CD8-positive, alpha-beta memory T cell (primary cell): ENCODE results near the gene SMIM26. TPM values are rescaled to one million over a fixed set of nuclear protein-coding genes. Genes with fewer than 3 reads are reported as not detected.

ENCODE experiments used
- CTCF ChIA-PET: fragments of 350-600 bp; sonication (Branson Sonifier 250); formaldehyde crosslinking; loops from one replicate; lab custom pipeline; 2021; ENCODE audit warnings: antibody characterized with exemption; lab: Charles Lee
- POLR2A ChIA-PET: fragments of 350-600 bp; sonication (Branson Sonifier 250); formaldehyde crosslinking; loops from one replicate; lab custom pipeline; 2021; ENCODE audit warnings: antibody characterized with exemption; lab: Charles Lee
- DNase-seq, 5 donors: peaks; one replicate each; pipeline versions ENCODE4 v3.0.0 to v3.0.0-alpha.2; 2020 to 2022; ENCODE audit warnings: mixed read lengths in 1 of 5
- H3K27ac ChIP-seq: one replicate; pipeline ENCODE4 v1.7.0; 2013; ENCODE audit warnings: low read depth, mild to moderate bottlenecking, low read length, moderate library complexity
- H3K27me3 ChIP-seq: 2 replicates; pipeline ENCODE4 v1.7.0; 2013; ENCODE audit warnings: low read length, mild to moderate bottlenecking; ENCODE audit not compliant: insufficient read depth, poor library complexity, severe bottlenecking
- H3K36me3 ChIP-seq: 2 replicates; pipeline ENCODE4 v1.7.0; 2013; ENCODE audit warnings: mild to moderate bottlenecking, low read length, moderate library complexity; ENCODE audit not compliant: insufficient read depth
- H3K4me1 ChIP-seq: 2 replicates; pipeline ENCODE4 v1.7.0; 2013; ENCODE audit warnings: mild to moderate bottlenecking, low read length, moderate library complexity; ENCODE audit not compliant: insufficient read depth
- H3K4me3 ChIP-seq: 2 replicates; pipeline ENCODE4 v1.7.0; 2013; ENCODE audit warnings: mild to moderate bottlenecking, low read length
- H3K9me3 ChIP-seq: 2 replicates; pipeline ENCODE4 v1.7.0; 2013; ENCODE audit warnings: mild to moderate bottlenecking, low read length
- H3K27ac Mint-ChIP-seq, 8 donors: one replicate each; pipeline ENCODE4 v1.8.0; 2020 to 2021; ENCODE audit warnings: mixed read lengths in 8 of 8, mild to moderate bottlenecking in 6 of 8, inconsistent platforms in 3 of 8, moderate library complexity in 3 of 8
- H3K27me3 Mint-ChIP-seq, 2 donors: one replicate each; pipeline ENCODE4 v1.8.0; 2020 to 2021; ENCODE audit warnings: mixed read lengths in 2 of 2, mild to moderate bottlenecking in 1 of 2, moderate library complexity in 1 of 2
- H3K36me3 Mint-ChIP-seq, 3 donors: one replicate each; pipeline ENCODE4 v1.8.0; 2020 to 2021; ENCODE audit warnings: mixed read lengths in 3 of 3, inconsistent platforms in 1 of 3, mild to moderate bottlenecking in 1 of 3
- H3K4me1 Mint-ChIP-seq, 3 donors: one replicate each; pipeline ENCODE4 v1.8.0; 2020 to 2021; ENCODE audit warnings: mixed read lengths in 3 of 3, inconsistent platforms in 1 of 3, mild to moderate bottlenecking in 1 of 3
- H3K4me3 Mint-ChIP-seq, 7 donors: one replicate each; pipeline ENCODE4 v1.8.0; 2020 to 2021; ENCODE audit warnings: mixed read lengths in 7 of 7, mild to moderate bottlenecking in 6 of 7, moderate library complexity in 4 of 7, inconsistent platforms in 2 of 7
- H3K9me3 Mint-ChIP-seq, 5 donors: one replicate each; pipeline ENCODE4 v1.8.0; 2020 to 2022; ENCODE audit warnings: mixed read lengths in 5 of 5, mild to moderate bottlenecking in 3 of 5, moderate library complexity in 2 of 5, inconsistent platforms in 1 of 5
- polyA plus RNA-seq: library from polyadenylated mRNA; unstranded; fragments of 300-500 nt; fragmentation: Illumina TruSeq; gene quantifications from one replicate; pipeline ENCODE4 v1.2.3, GENCODE V29; 2021
- total RNA-seq, 2 experiments: library from RNA; stranded (reverse); gene quantifications; one replicate each; pipeline ENCODE4 v1.2.3, GENCODE V29; 2021

SMIM26 gene
- total and polyA plus RNA-seq, 3 experiments from 2014 or later = 45.2 to 187 (median 47.1) TPM

- H3K4me1 Mint-ChIP-seq = no peaks in the 10 kb centered on the region
- CTCF ChIA-PET = no interaction called here
- H3K27me3 ChIP-seq = no peaks in the 10 kb centered on the region
- no peak overlapping the region for H3K27ac ChIP-seq
- no peaks in the 10 kb centered on the region for H3K9me3 ChIP-seq
- POLR2A ChIA-PET = no interaction called here
- no peaks in the 10 kb centered on the region for H3K4me1 ChIP-seq
- H3K4me3 ChIP-seq = no peak overlapping the region
- H3K4me3 Mint-ChIP-seq = no peak overlapping the region
- H3K9me3 Mint-ChIP-seq = no peaks in the 10 kb centered on the region
- DNase-seq = no peak
- H3K36me3 ChIP-seq = peaks cover 49% of the 10 kb centered on the region
- H3K27ac Mint-ChIP-seq = peak overlapping the region in 2 of 8 donors; percentile 1 to 34
- H3K36me3 Mint-ChIP-seq = peaks cover 8 to 77% (median 21%) of the 10 kb centered on the region in 3 donors
- no peaks in the 10 kb centered on the region for H3K27me3 Mint-ChIP-seq
Measured at GRCh38 chr20:18548465-18548864, 18.8 kb upstream of the SMIM26 start.

- Histone ChIP-seq H3K4me1 (no peaks in the 10 kb centered on the region), H3K36me3 (peaks cover 34% of the 10 kb centered on the region), H3K27me3 (no peaks in the 10 kb centered on the region), H3K4me3 (no peak overlapping the region), H3K27ac (no peak overlapping the region), H3K9me3 (no peaks in the 10 kb centered on the region)
- no peak for DNase-seq
- no peak overlapping the region for H3K4me3 Mint-ChIP-seq
- CTCF ChIA-PET = no interaction called here
- H3K9me3 Mint-ChIP-seq = no peaks in the 10 kb centered on the region
- no peaks in the 10 kb centered on the region for H3K4me1 Mint-ChIP-seq
- POLR2A ChIA-PET = no interaction called here
- peaks cover 11 to 75% (median 19%) of the 10 kb centered on the region in 3 donors for H3K36me3 Mint-ChIP-seq
- peak overlapping the region in 1 of 8 donors; percentile 37 for H3K27ac Mint-ChIP-seq
- no peaks in the 10 kb centered on the region for H3K27me3 Mint-ChIP-seq
Measured at GRCh38 chr20:18553746-18554145, 13.5 kb upstream of the SMIM26 start.

- POLR2A ChIA-PET = no interaction called here
- H3K9me3 Mint-ChIP-seq = no peaks in the 10 kb centered on the region
Measured at GRCh38 chr20:18567739-18568091, 483 bp downstream of the SMIM26 start.

GRCh38 chr20:18571009-18571408, 3.8 kb downstream of the SMIM26 start:
- H3K4me3 ChIP-seq = no peak overlapping the region
- no peaks in the 10 kb centered on the region for H3K27me3 ChIP-seq
- H3K27ac ChIP-seq = no peak overlapping the region
- POLR2A ChIA-PET = no interaction called here
- H3K4me3 Mint-ChIP-seq = no peak overlapping the region
- peaks cover 15% of the 10 kb centered on the region for H3K4me1 ChIP-seq
- no peaks in the 10 kb centered on the region for H3K9me3 Mint-ChIP-seq
- CTCF ChIA-PET = no interaction called here
- no peak for DNase-seq
- no peaks in the 10 kb centered on the region for H3K9me3 ChIP-seq
- H3K36me3 Mint-ChIP-seq = peaks cover 0 to 36% (median 7%) of the 10 kb centered on the region in 3 donors
- H3K27ac Mint-ChIP-seq = peak overlapping the region in 5 of 8 donors; percentile 1 to 56 (median 32)
- peaks cover 6% of the 10 kb centered on the region for H3K36me3 ChIP-seq
- no peaks in the 10 kb centered on the region for H3K27me3 Mint-ChIP-seq
- peaks cover 17 to 25% (median 22%) of the 10 kb centered on the region in 3 donors for H3K4me1 Mint-ChIP-seq

More at GRCh38 chr20:18567739-18568091, 483 bp downstream of the SMIM26 start:
- peak overlapping the region; percentile 88 to 100 (median 99) for H3K27ac Mint-ChIP-seq
- H3K36me3 Mint-ChIP-seq = peaks cover 3 to 40% (median 11%) of the 10 kb centered on the region in 3 donors
- Histone ChIP-seq H3K27ac (peak overlapping the region; percentile 81), H3K27me3 (no peaks in the 10 kb centered on the region), H3K36me3 (peaks cover 6% of the 10 kb centered on the region), H3K9me3 (no peaks in the 10 kb centered on the region), H3K4me3 (peak overlapping the region; percentile 82), H3K4me1 (peaks cover 15% of the 10 kb centered on the region)
- peaks cover 17 to 25% (median 22%) of the 10 kb centered on the region in 3 donors for H3K4me1 Mint-ChIP-seq
- H3K4me3 Mint-ChIP-seq = peak overlapping the region; percentile 91 to 97 (median 96)
- DNase-seq = no peak
- no peaks in the 10 kb centered on the region for H3K27me3 Mint-ChIP-seq
- CTCF ChIA-PET = interaction anchor here (2.1 kb wide), 1 partner anchor 21 kb away, joined by 5 read pairs; no protein-coding TSS in a partner anchor

GRCh38 chr20:18571578-18571977, 4.3 kb downstream of the SMIM26 start:
- H3K4me1 ChIP-seq = peaks cover 11% of the 10 kb centered on the region
- CTCF ChIA-PET = no interaction called here
- H3K4me3 ChIP-seq = no peak overlapping the region
- peaks cover 0 to 36% (median 7%) of the 10 kb centered on the region in 3 donors for H3K36me3 Mint-ChIP-seq
- H3K4me1 Mint-ChIP-seq = peaks cover 15 to 22% (median 20%) of the 10 kb centered on the region in 3 donors
- H3K9me3 Mint-ChIP-seq = no peaks in the 10 kb centered on the region
- H3K27me3 ChIP-seq = no peaks in the 10 kb centered on the region
- POLR2A ChIA-PET = interaction anchor here (0.6 kb wide), 2 partner anchors 15 to 72 kb away, joined by 5 to 6 read pairs; no protein-coding TSS in a partner anchor
- DNase-seq = no peak
- peaks cover 6% of the 10 kb centered on the region for H3K36me3 ChIP-seq
- H3K27me3 Mint-ChIP-seq = no peaks in the 10 kb centered on the region
- no peak overlapping the region for H3K27ac ChIP-seq
- no peaks in the 10 kb centered on the region for H3K9me3 ChIP-seq
- peak overlapping the region in 3 of 8 donors; percentile 17 to 58 (median 26) for H3K27ac Mint-ChIP-seq
- H3K4me3 Mint-ChIP-seq = peak overlapping the region in 1 of 7 donors; percentile 24

GRCh38 chr20:18577942-18578341, 10.7 kb downstream of the SMIM26 start:
- peaks cover 3% of the 10 kb centered on the region for H3K27me3 ChIP-seq
- H3K36me3 Mint-ChIP-seq = no peaks in the 10 kb centered on the region

GRCh38 chr20:18578581-18578980, 11.3 kb downstream of the SMIM26 start:
- ChIA-PET CTCF (no interaction called here), POLR2A (no interaction called here)
- H3K9me3 Mint-ChIP-seq = no peaks in the 10 kb centered on the region
- Histone ChIP-seq H3K36me3 (no peaks in the 10 kb centered on the region), H3K9me3 (no peaks in the 10 kb centered on the region), H3K27me3 (peaks cover 3% of the 10 kb centered on the region), H3K27ac (no peak overlapping the region), H3K4me3 (no peak overlapping the region), H3K4me1 (no peaks in the 10 kb centered on the region)
- no peak overlapping the region for H3K27ac Mint-ChIP-seq
- H3K36me3 Mint-ChIP-seq = no peaks in the 10 kb centered on the region
- no peaks in the 10 kb centered on the region for H3K4me1 Mint-ChIP-seq
- no peak overlapping the region for H3K4me3 Mint-ChIP-seq
- H3K27me3 Mint-ChIP-seq = peaks cover 1 to 2% of the 10 kb centered on the region in 2 donors
- no peak for DNase-seq

More at GRCh38 chr20:18577942-18578341, 10.7 kb downstream of the SMIM26 start:
- Histone ChIP-seq H3K36me3 (no peaks in the 10 kb centered on the region), H3K4me3 (no peak overlapping the region), H3K4me1 (no peaks in the 10 kb centered on the region), H3K9me3 (no peaks in the 10 kb centered on the region), H3K27ac (no peak overlapping the region)
- ChIA-PET CTCF (interaction anchor here (0.7 kb wide), 1 partner anchor 45 kb away, joined by 3 read pairs; no protein-coding TSS in a partner anchor), POLR2A (no interaction called here)
- no peaks in the 10 kb centered on the region for H3K4me1 Mint-ChIP-seq
- H3K4me3 Mint-ChIP-seq = no peak overlapping the region
- no peak overlapping the region for H3K27ac Mint-ChIP-seq
- peaks cover 0 to 2% of the 10 kb centered on the region in 2 donors for H3K27me3 Mint-ChIP-seq
- no peak for DNase-seq
- H3K9me3 Mint-ChIP-seq = no peaks in the 10 kb centered on the region

GRCh38 chr20:18580012-18580411, 12.8 kb downstream of the SMIM26 start:
- H3K4me3 Mint-ChIP-seq = no peak overlapping the region
- POLR2A ChIA-PET = no interaction called here
- Histone ChIP-seq H3K4me3 (no peak overlapping the region), H3K36me3 (no peaks in the 10 kb centered on the region), H3K4me1 (no peaks in the 10 kb centered on the region), H3K27ac (no peak overlapping the region), H3K9me3 (no peaks in the 10 kb centered on the region), H3K27me3 (peaks cover 3% of the 10 kb centered on the region)
- DNase-seq = no peak
- no peaks in the 10 kb centered on the region for H3K9me3 Mint-ChIP-seq
- CTCF ChIA-PET = no interaction called here
- H3K4me1 Mint-ChIP-seq = no peaks in the 10 kb centered on the region
- peaks cover 2 to 8% of the 10 kb centered on the region in 2 donors for H3K27me3 Mint-ChIP-seq
- H3K36me3 Mint-ChIP-seq = no peaks in the 10 kb centered on the region
- no peak overlapping the region for H3K27ac Mint-ChIP-seq
